Stimulated activated CD4-positive, alpha-beta T cell treated with anti-CD3 and anti-CD28 coated beads, TNF-alpha, amount 100 ng/mL, for 24 hours (primary cell): ENCODE measurements around the gene ASCL2.
"Not testable (repeated sequence)": the region's sequence is repeated elsewhere in the genome, so short reads cannot be mapped to it uniquely, and the experiment has no call there.

Experiments
- DNase-seq, 3 experiments: peaks; one replicate each; pipeline ENCODE4 v3.0.0-alpha.2; 2020; ENCODE audit warnings: low read depth in 3 of 3

ASCL2 gene

GRCh38 chr11:2297623-2298030 is 27.2 kb upstream of the ASCL2 start:
- DNase-seq: no peak

GRCh38 chr11:2296913-2297622 is 26.7 kb upstream of the ASCL2 start:
- no peak for DNase-seq

- DNase-seq: no peak
These were observed 25.9 kb upstream of the ASCL2 start for GRCh38 chr11:2295971-2296912.

GRCh38 chr11:2294926-2295290 is 24.5 kb upstream of the ASCL2 start:
- DNase-seq: no peak

- no peak for DNase-seq
These were observed 23.9 kb upstream of the ASCL2 start for GRCh38 chr11:2293984-2294925.

- no peak for DNase-seq
These were observed 23.2 kb upstream of the ASCL2 start for GRCh38 chr11:2293531-2293971.

GRCh38 chr11:2290351-2290841 is 20.0 kb upstream of the ASCL2 start:
- no peak for DNase-seq

GRCh38 chr11:2289859-2290258 is 19.5 kb upstream of the ASCL2 start:
- no peak for DNase-seq

- DNase-seq: no peak
These were observed 19.0 kb upstream of the ASCL2 start for GRCh38 chr11:2289350-2289749.

- DNase-seq: no peak
These were observed 16.7 kb upstream of the ASCL2 start for GRCh38 chr11:2287091-2287490.

GRCh38 chr11:2286350-2286749 is 16.0 kb upstream of the ASCL2 start:
- DNase-seq: not testable (repeated sequence)

- no peak for DNase-seq
These were observed 9.8 kb upstream of the ASCL2 start for GRCh38 chr11:2280208-2280607.

GRCh38 chr11:2277933-2278523 is 7.6 kb upstream of the ASCL2 start:
- DNase-seq: no peak

- no peak for DNase-seq
These were observed 6.6 kb upstream of the ASCL2 start for GRCh38 chr11:2277008-2277346.

GRCh38 chr11:2276280-2277007 is 6.1 kb upstream of the ASCL2 start:
- DNase-seq: no peak

- no peak for DNase-seq
These were observed 5.2 kb upstream of the ASCL2 start for GRCh38 chr11:2275334-2276279.

GRCh38 chr11:2273771-2274170 is 3.4 kb upstream of the ASCL2 start:
- no peak for DNase-seq

- no peak for DNase-seq
These were observed 2.9 kb upstream of the ASCL2 start for GRCh38 chr11:2273311-2273710.

GRCh38 chr11:2272946-2273280 is 2.5 kb upstream of the ASCL2 start:
- DNase-seq: no peak
